GM12892 (cell line): ENCODE data around the gene ABCF2.

Experiments
- POLR2A ChIP-seq: IDR thresholded peaks from 2 replicates; pipeline ENCODE4 v1.6.1; 2011; ENCODE audit warnings: low read depth, low read length, control low read depth
- POLR2AphosphoS5 ChIP-seq: IDR thresholded peaks from 2 replicates; pipeline ENCODE4 v1.6.1; 2011; ENCODE audit warnings: low read depth, low read length, control low read depth
- TAF1 ChIP-seq: IDR thresholded peaks from 2 replicates; pipeline ENCODE4 v1.6.1; 2011; ENCODE audit warnings: low read depth, mild to moderate bottlenecking, control low read depth, low read length, borderline replicate concordance

DNA sequence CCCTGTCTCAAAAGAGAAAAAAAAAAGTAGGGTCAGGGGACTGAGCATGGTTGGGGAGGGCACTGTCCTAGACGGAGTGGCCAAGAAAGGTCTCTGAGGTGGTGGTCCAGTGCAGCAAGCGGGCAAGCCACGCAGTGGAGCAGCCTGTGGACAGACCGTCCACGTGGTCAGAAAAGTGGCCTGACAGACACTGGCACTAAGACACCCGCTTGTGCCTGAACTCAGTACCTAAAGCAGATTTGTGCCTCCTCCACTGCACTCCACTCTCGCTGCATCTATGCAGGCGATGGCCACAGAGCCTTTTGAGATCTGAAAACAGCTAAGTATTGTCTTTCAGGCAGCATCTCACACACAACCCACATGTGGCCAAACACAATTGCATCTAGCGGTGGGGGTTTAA, 48.8 kb downstream of the ABCF2 start:
- TF ChIP-seq POLR2AphosphoS5 (no peak), POLR2A (no peak), TAF1 (no peak)
